ENCODE results near the gene FNBP1. TPM values are rescaled to one million over a fixed set of nuclear protein-coding genes. Genes with fewer than 3 reads are reported as not detected.

FNBP1 gene
- total RNA-seq, 1 experiment from 2014 or later, result 36.5 TPM

DNA sequence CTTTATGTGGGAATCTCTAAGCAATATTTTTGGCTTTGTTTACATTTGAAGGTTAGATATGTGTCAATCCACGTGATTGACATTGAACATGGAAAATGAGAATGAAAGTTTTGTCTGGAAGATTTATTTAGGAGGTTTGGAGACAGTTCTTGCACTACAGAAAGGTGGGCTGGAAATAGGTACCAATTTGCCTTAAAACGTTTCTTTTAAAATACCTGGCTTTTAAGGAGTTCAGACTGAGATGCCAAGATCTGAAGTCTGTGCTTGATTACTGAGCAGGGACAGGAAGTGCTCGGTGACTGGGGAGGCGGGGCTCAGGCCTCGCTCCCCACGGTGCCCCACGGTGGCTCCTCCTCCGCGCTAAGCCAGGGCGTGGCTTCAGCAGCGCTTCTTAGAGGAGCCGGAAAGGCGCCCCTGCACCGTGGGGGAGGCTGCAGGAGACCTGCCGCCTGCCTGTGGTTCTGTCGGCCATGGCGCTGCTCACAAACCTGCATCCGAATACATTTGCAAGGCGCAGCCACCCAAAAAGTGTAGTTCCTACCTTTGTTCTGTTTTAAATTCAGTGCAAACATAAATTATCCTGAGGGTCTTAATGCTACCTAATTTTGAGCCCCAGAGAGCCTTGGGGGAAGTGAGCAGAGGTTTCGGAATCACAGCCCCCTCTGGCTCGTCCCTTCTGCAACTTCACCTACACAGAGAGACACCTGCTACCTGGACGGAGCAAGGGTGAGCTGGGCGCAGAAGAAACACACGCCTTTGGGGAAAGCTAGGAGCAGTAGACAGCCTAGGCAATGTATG is 158.6 kb downstream of the FNBP1 start:
- peaks cover 39 to 54% of the 10 kb centered on the region in 2 experiments for H3K4me1 Mint-ChIP-seq
- Histone ChIP-seq H4K5ac (ENCODE audit: insufficient read length, low read depth, low read length) (no peak overlapping the region), H2BK15ac (ENCODE audit: low read depth, low read length) (no peak overlapping the region), H2BK120ac (ENCODE audit: low read depth, low read length, poor library complexity, severe bottlenecking) (no peak overlapping the region), H3K4me1 (ENCODE audit: insufficient read depth, low read length) (peaks cover 2% of the 10 kb centered on the region; the same call in 1 of the 2 replicates), H4K91ac (ENCODE audit: insufficient read length, low read depth, low read length) (no peak overlapping the region), H4K8ac (replicated peaks; ENCODE audit: insufficient read length, low read depth, low read length) (no peak overlapping the region), H3K9ac (ENCODE audit: extremely low read depth, insufficient read length, low read length) (no peak overlapping the region), H3K56ac (ENCODE audit: insufficient read length, low read depth, low read length) (no peak overlapping the region), H2BK5ac (ENCODE audit: insufficient read length, low read length) (no peak overlapping the region), H2BK12ac (ENCODE audit: insufficient read length, low read depth, low read length) (no peak overlapping the region), H2AK5ac (ENCODE audit: insufficient read length, low read length) (no peak overlapping the region), H3K4me2 (ENCODE audit: insufficient read depth, insufficient read length, low read length) (peak overlapping the region; percentile 14), H4K20me1 (ENCODE audit: control insufficient read depth, insufficient read depth, insufficient read length) (no peaks in the 10 kb centered on the region), H3K79me1 (ENCODE audit: insufficient read depth, low read depth, low read length, poor library complexity, severe bottlenecking) (no peaks in the 10 kb centered on the region), H3K23ac (ENCODE audit: insufficient read length, low read depth, low read length) (no peak overlapping the region), H3K27ac (ENCODE audit: insufficient read length, low read depth, low read length) (no peak overlapping the region), H3K23me2 (ENCODE audit: insufficient read length, low read depth, low read length, poor library complexity, severe bottlenecking) (no peaks in the 10 kb centered on the region), H3K9me3 (ENCODE audit: control insufficient read depth, low read depth, low read length) (no peaks in the 10 kb centered on the region), H3K18ac (ENCODE audit: insufficient read length, low read depth, low read length) (no peak overlapping the region), H3K14ac (ENCODE audit: insufficient read depth, low read length) (no peak overlapping the region), H3K79me2 (ENCODE audit: insufficient read depth, low read length) (no peaks in the 10 kb centered on the region), H2BK20ac (ENCODE audit: low read depth, low read length, poor library complexity, severe bottlenecking) (no peak overlapping the region), H2AFZ (ENCODE audit: low read length) (no peak overlapping the region), H3K27me3 (ENCODE audit: insufficient read depth, low read length) (no peaks in the 10 kb centered on the region), H3T11ph (ENCODE audit: low read length) (no peak overlapping the region), H3K4ac (ENCODE audit: low read depth, low read length) (no peak overlapping the region)
- H3K36me3 Mint-ChIP-seq (ENCODE audit: insufficient read depth in 1 of 3, low read depth in 3 of 3), result peaks cover 4 to 6% (median 4%) of the 10 kb centered on the region in 3 experiments; a peak in 5 of 7 replicates
- H3K27ac Mint-ChIP-seq, result peak overlapping the region; percentile 84 to 95 (median 84); a peak in 6 of 7 replicates
- H3K9me3 Mint-ChIP-seq, result no peaks in the 10 kb centered on the region
- TF ChIP-seq, protein P1, sequence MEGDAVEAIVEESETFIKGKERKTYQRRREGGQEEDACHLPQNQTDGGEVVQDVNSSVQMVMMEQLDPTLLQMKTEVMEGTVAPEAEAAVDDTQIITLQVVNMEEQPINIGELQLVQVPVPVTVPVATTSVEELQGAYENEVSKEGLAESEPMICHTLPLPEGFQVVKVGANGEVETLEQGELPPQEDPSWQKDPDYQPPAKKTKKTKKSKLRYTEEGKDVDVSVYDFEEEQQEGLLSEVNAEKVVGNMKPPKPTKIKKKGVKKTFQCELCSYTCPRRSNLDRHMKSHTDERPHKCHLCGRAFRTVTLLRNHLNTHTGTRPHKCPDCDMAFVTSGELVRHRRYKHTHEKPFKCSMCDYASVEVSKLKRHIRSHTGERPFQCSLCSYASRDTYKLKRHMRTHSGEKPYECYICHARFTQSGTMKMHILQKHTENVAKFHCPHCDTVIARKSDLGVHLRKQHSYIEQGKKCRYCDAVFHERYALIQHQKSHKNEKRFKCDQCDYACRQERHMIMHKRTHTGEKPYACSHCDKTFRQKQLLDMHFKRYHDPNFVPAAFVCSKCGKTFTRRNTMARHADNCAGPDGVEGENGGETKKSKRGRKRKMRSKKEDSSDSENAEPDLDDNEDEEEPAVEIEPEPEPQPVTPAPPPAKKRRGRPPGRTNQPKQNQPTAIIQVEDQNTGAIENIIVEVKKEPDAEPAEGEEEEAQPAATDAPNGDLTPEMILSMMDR (conservative IDR thresholded peaks at IDR 0.05), result no peak; the same call in 1 of the 3 replicates
- H3K4me3 Mint-ChIP-seq, result peak overlapping the region; percentile 61 to 70
- peak; percentile 92 for DNase-seq
- H3K27me3 Mint-ChIP-seq (ENCODE audit: low read depth), result no peaks in the 10 kb centered on the region
- no CpG with 5 or more reads among the region's 24 CpGs for WGBS (ENCODE audit: extremely low coverage, insufficient read length, low lambda C conversion rate)
